Adrenal gland (tissue), 12 donors: ENCODE measurements around the gene RAB3IL1. TPM values are rescaled to one million over a fixed set of nuclear protein-coding genes. Genes with fewer than 3 reads are reported as not detected.

ENCODE experiments used
- DNase-seq, 7 donors: peaks; one replicate each; pipeline ENCODE4 v3.0.0-alpha.2; 2019 to 2020
- H3K27ac ChIP-seq, 5 donors: fragments of 200-600 bp; sonication (generic) in 4 of 5; 1 replicate in 3 of 5; 2 replicates in 2 of 5; pipeline versions ENCODE4 v1.5.1 to v1.8.0; 2016 to 2020; ENCODE audit warnings: mild to moderate bottlenecking in 1 of 5
- H3K27me3 ChIP-seq: fragments of 200-600 bp; 2 replicates; pipeline ENCODE4 v1.8.0; 2021
- H3K36me3 ChIP-seq, 2 donors: fragments of 200-600 bp; replicated peaks in 1 of 2; 1 replicate in 1 of 2; 2 replicates in 1 of 2; pipeline versions ENCODE4 v1.5.1 to v1.8.0; 2018 to 2022
- H3K4me1 ChIP-seq, 2 donors: fragments of 200-600 bp; replicated peaks in 1 of 2; 1 replicate in 1 of 2; 2 replicates in 1 of 2; pipeline versions ENCODE4 v1.5.1 to v1.8.0; 2018 to 2021
- H3K4me3 ChIP-seq, 4 donors: fragments of 200-600 bp; sonication (generic) in 3 of 4; one replicate each; pipeline ENCODE4 v1.5.1; 2016 to 2018
- H3K9me3 ChIP-seq, 3 donors: fragments of 200-600 bp; sonication (generic) in 1 of 3; replicated peaks in 1 of 3; 1 replicate in 2 of 3; 2 replicates in 1 of 3; pipeline versions ENCODE4 v1.5.1 to v1.8.0; 2016 to 2021
- CTCF ChIP-seq, 6 experiments: fragments of 450-650 bp in 4 of 6; fragments of 200-600 bp in 2 of 6; sonication (generic) in 1 of 6; IDR thresholded peaks; 1 replicate in 5 of 6; 2 replicates in 1 of 6; pipeline versions ENCODE4 v1.5.1 to v1.8.0; 2016 to 2021; ENCODE audit warnings: antibody characterized with exemption in 6 of 6, mild to moderate bottlenecking in 2 of 6, moderate library complexity in 1 of 6
- POLR2A ChIP-seq, 2 donors: fragments of 450-650 bp; IDR thresholded peaks; one replicate each; pipeline ENCODE4 v1.6.1; 2017; ENCODE audit warnings: antibody characterized with exemption in 2 of 2, mild to moderate bottlenecking in 2 of 2, moderate library complexity in 1 of 2
- WGBS, 4 donors: extraction: QIAGEN DNeasy Blood & Tissue Kit in 2 of 4; methylation state at CpG; one replicate each; pipeline versions ENCODE4 v1.1.5 to v1.1.7; 2013 to 2017; 5-methylcytosine and 5-hydroxymethylcytosine counted together
- intact Hi-C, 2 donors: fragments of 100-400 bp; cut with DNase I; formaldehyde crosslinking; loops; one replicate each; pipeline versions ENCODE4 v1.14.1 to v1.15.0; 2022 to 2023
- microRNA-seq, 3 donors: library from miRNA; unstranded; fragments of <30 nt; microRNA quantifications; one replicate each; pipeline ENCODE4, GENCODE V29; 2017 to 2020
- polyA plus RNA-seq, 3 donors: library from polyadenylated mRNA; stranded (reverse); fragments of 200-250 nt in 2 of 3; fragments of 350-450 nt in 1 of 3; fragmentation: Illumina TruSeq in 1 of 3; extraction: RNeasy Lipid Tissue Mini Kit (QIAGEN cat#74804) in 1 of 3; gene quantifications; one replicate each; pipeline ENCODE4 v1.2.3, GENCODE V29; 2013 to 2014
- small RNA-seq, 2 donors: library from RNA; depleted of rRNA; stranded (forward); fragments of <200 nt; gene quantifications; one replicate each; pipeline ENCODE3, GENCODE V24; 2016
- total RNA-seq, 9 donors: library from RNA; depleted of rRNA in 4 of 9; stranded (reverse); fragments of >200 nt in 4 of 9; fragments of 120-200 nt in 1 of 9; fragmentation: NEBNext Ultra II Directional in 1 of 9; extraction: Animal tissue kit (Norgen Biotek cat#: 25700) in 1 of 9; gene quantifications; one replicate each; pipeline versions ENCODE4 v1.1.0 to v1.2.4, GENCODE V29; 2013 to 2023
- donor health status: healthy with polysubstance abuse.
- donor health status: Bipolar disorder and iron deficiency.
- donor health status: DM: yes; HTN: yes; CAD: no.
- donor health status: DM: no; HTN: no; CAD: no.
- donor health status: DM: no; HTN: no; CAD: no.
- donor health status: DM: yes; HTN: yes; CAD: no.

RAB3IL1 gene
- total and polyA plus RNA-seq, 12 donors, result 2.4 to 23.7 (median 17.5) TPM

- intact Hi-C loops, result no loop called here
- TF ChIP-seq CTCF (IDR thresholded peaks at IDR 0.05), result no peak
- TF ChIP-seq POLR2A (IDR thresholded peaks at IDR 0.05), result no peak
- peaks cover 0 to 70% of the 10 kb centered on the region in 2 donors for H3K36me3 ChIP-seq
- H3K9me3 ChIP-seq, result no peaks in the 10 kb centered on the region
- DNase-seq, result peak in 6 of 7 donors; percentile 61 to 82 (median 74)
- no peaks in the 10 kb centered on the region for H3K27me3 ChIP-seq
- H3K4me3 ChIP-seq, result no peak overlapping the region
- WGBS, 4 donors, result 43 to 67% (median 56%) methylated on average over 9 of the region's 9 CpGs
- H3K4me1 ChIP-seq, result peaks cover 4 to 30% of the 10 kb centered on the region in 2 donors
- peak overlapping the region in 3 of 5 donors; percentile 59 to 62 (median 61) for H3K27ac ChIP-seq
These were observed 68.7 kb downstream of the RAB3IL1 start for GRCh38 chr11:61848631-61849030.

GRCh38 chr11:61847914-61848581 is 69.3 kb downstream of the RAB3IL1 start:
- Histone ChIP-seq H3K27me3 (no peaks in the 10 kb centered on the region), H3K36me3 (peaks cover 0 to 72% of the 10 kb centered on the region in 2 donors), H3K9me3 (no peaks in the 10 kb centered on the region), H3K4me3 (no peak overlapping the region), H3K27ac (peak overlapping the region in 3 of 5 donors; percentile 59 to 62 (median 61)), H3K4me1 (peaks cover 4 to 26% of the 10 kb centered on the region in 2 donors)
- no peak for TF ChIP-seq CTCF (IDR thresholded peaks at IDR 0.05)
- TF ChIP-seq POLR2A (IDR thresholded peaks at IDR 0.05), result no peak
- WGBS, 4 donors, result 89 to 97% (median 94%) methylated on average over 14 to 18 of the region's 18 CpGs
- intact Hi-C loops, result no loop called here
- no peak for DNase-seq

Small RNA genes within 50 kb of the gene (microRNA-seq; reads per million reads assigned to microRNA genes)
- 0.89 to 9.7 (median 6.5) reads per million in 3 donors for gene MIR6746

Small RNA genes within 50 kb of the gene (small RNA-seq; reads per million reads assigned to genes)
- gene MIR6746 (0.08 to 0.12 reads per million in 2 donors), gene RNU6-1243P (0 reads per million in 2 donors)

Other genes starting within 250 kb of the RAB3IL1 start
- 1 to 10 TPM in 8 of 9 donors, under 1 TPM in 1; 0.44 to 4.2 (median 2.5) TPM for gene DAGLA, start 237.2 kb downstream of the RAB3IL1 start, total RNA-seq
- 1 to 10 TPM in 2 of 3 donors, under 1 TPM in 1; 0.81 to 2.7 (median 1.5) TPM for gene DAGLA, start 237.2 kb downstream of the RAB3IL1 start, polyA plus RNA-seq
- 1 to 10 TPM in 4 of 9 donors, under 1 TPM in 5; 0.13 to 2.6 (median 0.69) TPM for gene MYRF, start 164.9 kb downstream of the RAB3IL1 start, total RNA-seq
- 1 to 10 TPM in 2 of 3 donors, under 1 TPM in 1; 0.61 to 1.4 (median 1.1) TPM for gene MYRF, start 164.9 kb downstream of the RAB3IL1 start, polyA plus RNA-seq
- 100 to 1,000 TPM in 5 of 9 donors, 10 to 100 TPM in 4; 22.8 to 162 (median 141) TPM for gene TMEM258, start 125.0 kb downstream of the RAB3IL1 start, total RNA-seq
- 100 to 1,000 TPM in 2 of 3 donors, 10 to 100 TPM in 1; 91.5 to 215 (median 137) TPM for gene TMEM258, start 125.0 kb downstream of the RAB3IL1 start, polyA plus RNA-seq
- 10 to 100 TPM in 5 of 9 donors, 1 to 10 TPM in 4; 8.4 to 27.9 (median 10.7) TPM for gene FEN1, start 124.7 kb downstream of the RAB3IL1 start, total RNA-seq
- gene FEN1, start 124.7 kb downstream of the RAB3IL1 start, polyA plus RNA-seq, result 10 to 100 TPM in 1 of 3 donors, 1 to 10 TPM in 2; 3.9 to 32.0 (median 4.5) TPM
- gene FADS1, start 100.6 kb downstream of the RAB3IL1 start, total RNA-seq, result 100 to 1,000 TPM in 6 of 9 donors, 10 to 100 TPM in 3; 60.3 to 361 (median 103) TPM
- gene FADS1, start 100.6 kb downstream of the RAB3IL1 start, polyA plus RNA-seq, result 100 to 1,000 TPM in 1 of 3 donors, 10 to 100 TPM in 2; 28.3 to 410 (median 32.1) TPM
- 1,000 to 10,000 TPM in 2 of 9 donors, 100 to 1,000 TPM in 7; 302 to 1,301 (median 495) TPM for gene FADS2, start 89.3 kb downstream of the RAB3IL1 start, total RNA-seq
- gene FADS2, start 89.3 kb downstream of the RAB3IL1 start, polyA plus RNA-seq, result 1,000 to 10,000 TPM in 1 of 3 donors, 100 to 1,000 TPM in 2; 134 to 1,327 (median 153) TPM
- gene FADS3, start 26.0 kb downstream of the RAB3IL1 start, total RNA-seq, result 100 to 1,000 TPM in 6 of 9 donors, 10 to 100 TPM in 3; 22.2 to 145 (median 105) TPM
- 100 to 1,000 TPM in 2 of 3 donors, 10 to 100 TPM in 1; 98.2 to 175 (median 103) TPM for gene FADS3, start 26.0 kb downstream of the RAB3IL1 start, polyA plus RNA-seq
- gene BEST1, start 32.8 kb upstream of the RAB3IL1 start, total RNA-seq, result 1 to 10 TPM in 8 of 9 donors, under 1 TPM in 1; 0.44 to 5.2 (median 3.7) TPM
- gene BEST1, start 32.8 kb upstream of the RAB3IL1 start, polyA plus RNA-seq, result 1 to 10 TPM; 1.4 to 6.8 (median 4.8) TPM
- gene FTH1, start 50.1 kb upstream of the RAB3IL1 start, total RNA-seq, result 1,000 to 10,000 TPM in 8 of 9 donors, 100 to 1,000 TPM in 1; 530 to 5,565 (median 3,591) TPM
- 1,000 to 10,000 TPM; 2,586 to 4,544 (median 2,902) TPM for gene FTH1, start 50.1 kb upstream of the RAB3IL1 start, polyA plus RNA-seq
- gene INCENP, start 206.4 kb upstream of the RAB3IL1 start, total RNA-seq, result 10 to 100 TPM in 8 of 9 donors, 1 to 10 TPM in 1; 7.3 to 23.2 (median 15.4) TPM
- 1 to 10 TPM; 1.4 to 6.8 (median 4.5) TPM for gene INCENP, start 206.4 kb upstream of the RAB3IL1 start, polyA plus RNA-seq